GM12878 (cell line): ENCODE measurements around the gene OR6K3. TPM values are rescaled to one million over a fixed set of nuclear protein-coding genes. Genes with fewer than 3 reads are reported as not detected.
A peak's percentile ranks its signal among the peaks of the same experiment; 100 is the strongest.

Experiments used
- ATF7 ChIP-seq: fragments of 450-650 bp; IDR thresholded peaks from 2 replicates; pipeline ENCODE4 v1.6.1; 2016; ENCODE audit warnings: low read depth, mild to moderate bottlenecking
- EZH2 ChIP-seq: IDR thresholded peaks from 2 replicates; pipeline ENCODE4 v1.6.1; 2012; ENCODE audit warnings: low read depth, mild to moderate bottlenecking, control low read depth, inconsistent platforms, low read length, borderline replicate concordance; ENCODE audit not compliant: control insufficient read depth
- GABPA ChIP-seq: IDR thresholded peaks from 2 replicates; pipeline ENCODE4 v1.6.1; 2014; ENCODE audit warnings: antibody characterized with exemption, low read depth, mild to moderate bottlenecking, inconsistent platforms
- KDM1A ChIP-seq: fragments of 200-600 bp; sonication (generic); IDR thresholded peaks from 2 replicates; pipeline ENCODE4 v1.6.1; 2016; ENCODE audit warnings: borderline replicate concordance
- KLF5 ChIP-seq: fragments of 450-650 bp; IDR thresholded peaks from 2 replicates; pipeline ENCODE4 v1.6.1; 2014; ENCODE audit warnings: mild to moderate bottlenecking; ENCODE audit not compliant: partially characterized antibody
- NR2F1 ChIP-seq: fragments of 450-650 bp; conservative IDR thresholded peaks from 2 replicates; pipeline ENCODE4 v1.6.1; 2017; ENCODE audit warnings: mild to moderate bottlenecking
- PAX8 ChIP-seq: fragments of 450-650 bp; IDR thresholded peaks from 2 replicates; pipeline ENCODE4 v1.6.1; 2017; ENCODE audit warnings: mild to moderate bottlenecking, moderate library complexity
- POLR2A ChIP-seq: IDR thresholded peaks from 2 replicates; pipeline ENCODE4 v1.6.1; 2011; ENCODE audit warnings: low read depth, mild to moderate bottlenecking, low read length
- POU2F2 ChIP-seq: IDR thresholded peaks from 3 replicates; pipeline ENCODE4 v1.6.1; 2011; ENCODE audit warnings: low read depth, mild to moderate bottlenecking, low read length, borderline replicate concordance
- RUNX3 ChIP-seq: IDR thresholded peaks from 2 replicates; pipeline ENCODE4 v1.6.1; 2012; ENCODE audit warnings: low read length, inconsistent platforms
- SMAD5 ChIP-seq: IDR thresholded peaks from 2 replicates; pipeline ENCODE4 v1.6.1; 2016; ENCODE audit warnings: antibody characterized with exemption, low read depth
- TCF12 ChIP-seq: IDR thresholded peaks from 2 replicates; pipeline ENCODE4 v1.6.1; 2011; ENCODE audit warnings: low read depth, mild to moderate bottlenecking, low read length
- polyA plus RNA-seq, 11 experiments: library from polyadenylated mRNA; depleted of rRNA in 4 of 11; unstranded in 6 of 11; stranded (reverse) in 5 of 11; fragments of >200 nt; fragmentation: Nextera tagmentation in 4 of 11; fragmentation: Illumina TruSeq in 1 of 11; extraction: Ambion mirVana in 4 of 11; extraction: Trizol in 1 of 11; gene quantifications; 1 replicate in 1 of 11; 2 replicates in 10 of 11; pipeline versions ENCODE4 v1.2.1 to v1.2.3, GENCODE V29; 2011 to 2016; ENCODE audit warnings: inconsistent platforms in 2 of 11, missing spikeins in 2 of 11, low read depth in 1 of 11
- total RNA-seq, 4 experiments: library from RNA; depleted of rRNA in 3 of 4; stranded (reverse); fragments of >200 nt in 3 of 4; fragmentation: Illumina TruSeq in 1 of 4; extraction: Trizol in 1 of 4; gene quantifications; 2 replicates each; pipeline versions ENCODE4 v1.2.1 to v1.2.3, GENCODE V29; 2013 to 2021
- TF ChIP-seq, protein P1 (sequence below): fragments of 450-650 bp; IDR thresholded peaks from 2 replicates; pipeline ENCODE4 v1.6.1; 2016; ENCODE audit warnings: mild to moderate bottlenecking
- TF ChIP-seq, protein P2 (sequence below): fragments of 450-650 bp; IDR thresholded peaks from 2 replicates; pipeline ENCODE4 v1.6.1; 2014; ENCODE audit warnings: mild to moderate bottlenecking
- TF ChIP-seq, protein P3 (sequence below): fragments of 450-650 bp; IDR thresholded peaks from 2 replicates; pipeline ENCODE4 v1.6.1; 2017; ENCODE audit warnings: borderline replicate concordance
- TF ChIP-seq, protein P4 (sequence below): IDR thresholded peaks from 2 replicates; pipeline ENCODE4 v1.6.1; 2012; ENCODE audit warnings: low read depth, low read length, improper control_type of control experiment
- TF ChIP-seq, protein P5 (sequence below): IDR thresholded peaks from 2 replicates; pipeline ENCODE4 v1.6.1; 2011; ENCODE audit warnings: low read depth, mild to moderate bottlenecking, low read length, moderate library complexity, borderline replicate concordance; ENCODE audit errors: extremely low read depth
- TF ChIP-seq, protein P6 (sequence below): IDR thresholded peaks from 2 replicates; pipeline ENCODE4 v1.6.1; 2011; ENCODE audit warnings: borderline replicate concordance, low read depth, mild to moderate bottlenecking, moderate library complexity, low read length; ENCODE audit not compliant: insufficient read depth, poor library complexity, severe bottlenecking
- TF ChIP-seq, protein P7 (sequence below): IDR thresholded peaks from 2 replicates; pipeline ENCODE4 v1.6.1; 2012; ENCODE audit warnings: low read depth, low read length, improper control_type of control experiment
- TF ChIP-seq, protein P8 (sequence below): fragments of 150-350 bp; IDR thresholded peaks from 2 replicates; pipeline ENCODE4 v1.6.1; 2014; ENCODE audit warnings: mild to moderate bottlenecking, low read depth, low read length

The OR6K3 gene
- total and polyA plus RNA-seq, 10 of the 15 experiments (the other 5 are each of a cell fraction or from before 2014, with no cell fraction given) = not detected

DNA sequence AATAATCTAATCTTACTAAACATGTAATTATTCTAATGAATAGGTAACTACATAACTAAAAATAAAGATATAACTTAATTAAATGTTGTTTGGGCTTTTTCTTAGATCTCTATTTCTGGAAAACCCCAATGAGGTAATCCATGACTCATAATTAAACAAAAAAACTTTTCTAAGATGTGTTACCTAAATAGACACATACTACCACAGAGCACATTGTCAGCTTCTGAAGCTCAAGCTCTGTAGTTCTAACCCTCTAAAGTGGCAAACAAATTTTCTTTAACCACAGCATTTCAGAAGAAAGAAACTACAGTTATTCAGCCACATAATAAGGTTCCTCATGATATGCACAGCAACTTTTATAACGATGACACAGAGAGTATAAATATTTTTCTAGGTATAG lies 4.2 kb downstream of the OR6K3 start (continued):
- TF ChIP-seq TCF12 (no peak), GABPA (peak; percentile 23; the same call in 1 of the 2 replicates), NR2F1 (no peak; the same call in 1 of the 2 replicates), SMAD5 (no peak), EZH2 (no peak), KLF5 (no peak), PAX8 (no peak), POLR2A (no peak), POU2F2 (no peak), KDM1A (no peak), RUNX3 (peak; percentile 86), ATF7 (peak; percentile 92)
- TF ChIP-seq, protein P1, sequence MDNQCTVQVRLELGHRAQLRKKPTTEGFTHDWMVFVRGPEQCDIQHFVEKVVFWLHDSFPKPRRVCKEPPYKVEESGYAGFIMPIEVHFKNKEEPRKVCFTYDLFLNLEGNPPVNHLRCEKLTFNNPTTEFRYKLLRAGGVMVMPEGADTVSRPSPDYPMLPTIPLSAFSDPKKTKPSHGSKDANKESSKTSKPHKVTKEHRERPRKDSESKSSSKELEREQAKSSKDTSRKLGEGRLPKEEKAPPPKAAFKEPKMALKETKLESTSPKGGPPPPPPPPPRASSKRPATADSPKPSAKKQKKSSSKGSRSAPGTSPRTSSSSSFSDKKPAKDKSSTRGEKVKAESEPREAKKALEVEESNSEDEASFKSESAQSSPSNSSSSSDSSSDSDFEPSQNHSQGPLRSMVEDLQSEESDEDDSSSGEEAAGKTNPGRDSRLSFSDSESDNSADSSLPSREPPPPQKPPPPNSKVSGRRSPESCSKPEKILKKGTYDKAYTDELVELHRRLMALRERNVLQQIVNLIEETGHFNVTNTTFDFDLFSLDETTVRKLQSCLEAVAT = no peak
- TF ChIP-seq, protein P2, sequence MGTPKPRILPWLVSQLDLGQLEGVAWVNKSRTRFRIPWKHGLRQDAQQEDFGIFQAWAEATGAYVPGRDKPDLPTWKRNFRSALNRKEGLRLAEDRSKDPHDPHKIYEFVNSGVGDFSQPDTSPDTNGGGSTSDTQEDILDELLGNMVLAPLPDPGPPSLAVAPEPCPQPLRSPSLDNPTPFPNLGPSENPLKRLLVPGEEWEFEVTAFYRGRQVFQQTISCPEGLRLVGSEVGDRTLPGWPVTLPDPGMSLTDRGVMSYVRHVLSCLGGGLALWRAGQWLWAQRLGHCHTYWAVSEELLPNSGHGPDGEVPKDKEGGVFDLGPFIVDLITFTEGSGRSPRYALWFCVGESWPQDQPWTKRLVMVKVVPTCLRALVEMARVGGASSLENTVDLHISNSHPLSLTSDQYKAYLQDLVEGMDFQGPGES = no peak
- TF ChIP-seq, protein P3, sequence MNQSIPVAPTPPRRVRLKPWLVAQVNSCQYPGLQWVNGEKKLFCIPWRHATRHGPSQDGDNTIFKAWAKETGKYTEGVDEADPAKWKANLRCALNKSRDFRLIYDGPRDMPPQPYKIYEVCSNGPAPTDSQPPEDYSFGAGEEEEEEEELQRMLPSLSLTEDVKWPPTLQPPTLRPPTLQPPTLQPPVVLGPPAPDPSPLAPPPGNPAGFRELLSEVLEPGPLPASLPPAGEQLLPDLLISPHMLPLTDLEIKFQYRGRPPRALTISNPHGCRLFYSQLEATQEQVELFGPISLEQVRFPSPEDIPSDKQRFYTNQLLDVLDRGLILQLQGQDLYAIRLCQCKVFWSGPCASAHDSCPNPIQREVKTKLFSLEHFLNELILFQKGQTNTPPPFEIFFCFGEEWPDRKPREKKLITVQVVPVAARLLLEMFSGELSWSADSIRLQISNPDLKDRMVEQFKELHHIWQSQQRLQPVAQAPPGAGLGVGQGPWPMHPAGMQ = no peak
- TF ChIP-seq, protein P4, sequence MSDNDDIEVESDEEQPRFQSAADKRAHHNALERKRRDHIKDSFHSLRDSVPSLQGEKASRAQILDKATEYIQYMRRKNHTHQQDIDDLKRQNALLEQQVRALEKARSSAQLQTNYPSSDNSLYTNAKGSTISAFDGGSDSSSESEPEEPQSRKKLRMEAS = no peak
- TF ChIP-seq, protein P5, sequence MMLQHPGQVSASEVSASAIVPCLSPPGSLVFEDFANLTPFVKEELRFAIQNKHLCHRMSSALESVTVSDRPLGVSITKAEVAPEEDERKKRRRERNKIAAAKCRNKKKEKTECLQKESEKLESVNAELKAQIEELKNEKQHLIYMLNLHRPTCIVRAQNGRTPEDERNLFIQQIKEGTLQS = no peak
- TF ChIP-seq, protein P6, sequence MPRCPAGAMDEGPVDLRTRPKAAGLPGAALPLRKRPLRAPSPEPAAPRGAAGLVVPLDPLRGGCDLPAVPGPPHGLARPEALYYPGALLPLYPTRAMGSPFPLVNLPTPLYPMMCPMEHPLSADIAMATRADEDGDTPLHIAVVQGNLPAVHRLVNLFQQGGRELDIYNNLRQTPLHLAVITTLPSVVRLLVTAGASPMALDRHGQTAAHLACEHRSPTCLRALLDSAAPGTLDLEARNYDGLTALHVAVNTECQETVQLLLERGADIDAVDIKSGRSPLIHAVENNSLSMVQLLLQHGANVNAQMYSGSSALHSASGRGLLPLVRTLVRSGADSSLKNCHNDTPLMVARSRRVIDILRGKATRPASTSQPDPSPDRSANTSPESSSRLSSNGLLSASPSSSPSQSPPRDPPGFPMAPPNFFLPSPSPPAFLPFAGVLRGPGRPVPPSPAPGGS = no peak
- TF ChIP-seq, protein P7, sequence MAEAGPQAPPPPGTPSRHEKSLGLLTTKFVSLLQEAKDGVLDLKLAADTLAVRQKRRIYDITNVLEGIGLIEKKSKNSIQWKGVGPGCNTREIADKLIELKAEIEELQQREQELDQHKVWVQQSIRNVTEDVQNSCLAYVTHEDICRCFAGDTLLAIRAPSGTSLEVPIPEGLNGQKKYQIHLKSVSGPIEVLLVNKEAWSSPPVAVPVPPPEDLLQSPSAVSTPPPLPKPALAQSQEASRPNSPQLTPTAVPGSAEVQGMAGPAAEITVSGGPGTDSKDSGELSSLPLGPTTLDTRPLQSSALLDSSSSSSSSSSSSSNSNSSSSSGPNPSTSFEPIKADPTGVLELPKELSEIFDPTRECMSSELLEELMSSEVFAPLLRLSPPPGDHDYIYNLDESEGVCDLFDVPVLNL = no peak
- TF ChIP-seq, protein P8, sequence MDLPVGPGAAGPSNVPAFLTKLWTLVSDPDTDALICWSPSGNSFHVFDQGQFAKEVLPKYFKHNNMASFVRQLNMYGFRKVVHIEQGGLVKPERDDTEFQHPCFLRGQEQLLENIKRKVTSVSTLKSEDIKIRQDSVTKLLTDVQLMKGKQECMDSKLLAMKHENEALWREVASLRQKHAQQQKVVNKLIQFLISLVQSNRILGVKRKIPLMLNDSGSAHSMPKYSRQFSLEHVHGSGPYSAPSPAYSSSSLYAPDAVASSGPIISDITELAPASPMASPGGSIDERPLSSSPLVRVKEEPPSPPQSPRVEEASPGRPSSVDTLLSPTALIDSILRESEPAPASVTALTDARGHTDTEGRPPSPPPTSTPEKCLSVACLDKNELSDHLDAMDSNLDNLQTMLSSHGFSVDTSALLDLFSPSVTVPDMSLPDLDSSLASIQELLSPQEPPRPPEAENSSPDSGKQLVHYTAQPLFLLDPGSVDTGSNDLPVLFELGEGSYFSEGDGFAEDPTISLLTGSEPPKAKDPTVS = no peak
